Tibial artery (tissue), 4 donors: ENCODE results near the gene MCL1.
A peak's percentile ranks its signal among the peaks of the same experiment; 100 is the strongest.

ENCODE experiments used
- DNase-seq, 2 donors: peaks; one replicate each; pipeline ENCODE4 v3.0.0-alpha.2; 2019
- H3K27ac ChIP-seq, 2 donors: fragments of 200-600 bp; sonication (generic) in 1 of 2; 1 replicate in 1 of 2; 2 replicates in 1 of 2; pipeline ENCODE4 v1.5.1; 2018 to 2019; ENCODE audit warnings: mild to moderate bottlenecking in 1 of 2
- H3K27me3 ChIP-seq, 2 donors: fragments of 200-600 bp; sonication (generic) in 1 of 2; one replicate each; pipeline versions ENCODE4 v1.5.1 to v1.6.0; 2016 to 2019
- H3K36me3 ChIP-seq, 3 donors: fragments of 200-600 bp; sonication (generic) in 2 of 3; one replicate each; pipeline ENCODE4 v1.5.1; 2016 to 2019; ENCODE audit warnings: mild to moderate bottlenecking in 2 of 3
- H3K4me1 ChIP-seq, 4 donors: fragments of 200-600 bp; sonication (generic) in 2 of 4; 1 replicate in 3 of 4; 2 replicates in 1 of 4; pipeline ENCODE4 v1.5.1; 2016 to 2019
- H3K4me3 ChIP-seq, 2 donors: fragments of 200-600 bp; sonication (generic) in 1 of 2; 1 replicate in 1 of 2; 2 replicates in 1 of 2; pipeline ENCODE4 v1.5.1; 2018 to 2019; ENCODE audit warnings: mild to moderate bottlenecking in 2 of 2
- H3K9me3 ChIP-seq, 3 donors: fragments of 200-600 bp; sonication (generic) in 1 of 3; one replicate each; pipeline ENCODE4 v1.5.1; 2016 to 2019
- CTCF ChIP-seq, 2 experiments: fragments of 200-600 bp in 1 of 2; fragments of 450-650 bp in 1 of 2; IDR thresholded peaks; one replicate each; pipeline ENCODE4 v1.5.1; 2017 to 2019; ENCODE audit warnings: antibody characterized with exemption in 2 of 2, mild to moderate bottlenecking in 1 of 2, moderate library complexity in 1 of 2
- intact Hi-C: fragments of 100-400 bp; cut with DNase I; formaldehyde crosslinking; loops from one replicate; pipeline ENCODE4 v1.15.0; 2023; ENCODE audit warnings: low total_unique reads

The MCL1 gene

GRCh38 chr1:150578272-150579109 is 919 bp downstream of the MCL1 start:
- peaks cover 0 to 35% (median 19%) of the 10 kb centered on the region in 4 donors for H3K4me1 ChIP-seq
- no peaks in the 10 kb centered on the region for H3K27me3 ChIP-seq
- intact Hi-C loops = loop anchor here (2.0 to 5.0 kb wide), 2 partner anchors 18 to 44 kb away; no protein-coding TSS in a partner anchor
- H3K4me3 ChIP-seq = peak overlapping the region; percentile 93 to 97
- H3K9me3 ChIP-seq = no peaks in the 10 kb centered on the region
- H3K27ac ChIP-seq = peak overlapping the region; percentile 99
- no peak for TF ChIP-seq CTCF (IDR thresholded peaks at IDR 0.05)
- DNase-seq = peak; percentile 72 to 79
- peaks cover 47 to 56% (median 47%) of the 10 kb centered on the region in 3 donors for H3K36me3 ChIP-seq

GRCh38 chr1:150577557-150578271 is 1.7 kb downstream of the MCL1 start:
- DNase-seq = no peak
- no peaks in the 10 kb centered on the region for H3K27me3 ChIP-seq
- peak overlapping the region; percentile 93 to 97 for H3K4me3 ChIP-seq
- H3K4me1 ChIP-seq = peaks cover 0 to 43% (median 26%) of the 10 kb centered on the region in 4 donors
- peaks cover 55 to 63% (median 55%) of the 10 kb centered on the region in 3 donors for H3K36me3 ChIP-seq
- no peak for TF ChIP-seq CTCF (IDR thresholded peaks at IDR 0.05)
- peak overlapping the region; percentile 99 for H3K27ac ChIP-seq
- intact Hi-C loops = loop anchor here (2.0 to 5.0 kb wide), 2 partner anchors 17 to 45 kb away; no protein-coding TSS in a partner anchor
- H3K9me3 ChIP-seq = no peaks in the 10 kb centered on the region

GRCh38 chr1:150576794-150577556 is 2.4 kb downstream of the MCL1 start:
- intact Hi-C loops = loop anchor here (5.0 kb wide), 1 partner anchor 45 kb away; no protein-coding TSS in a partner anchor
- peaks cover 0 to 50% (median 34%) of the 10 kb centered on the region in 4 donors for H3K4me1 ChIP-seq
- no peak for DNase-seq
- H3K9me3 ChIP-seq = no peaks in the 10 kb centered on the region
- H3K27me3 ChIP-seq = no peaks in the 10 kb centered on the region
- H3K36me3 ChIP-seq = peaks cover 62 to 71% (median 62%) of the 10 kb centered on the region in 3 donors
- peak overlapping the region; percentile 93 to 97 for H3K4me3 ChIP-seq
- H3K27ac ChIP-seq = peak overlapping the region; percentile 99
- TF ChIP-seq CTCF (IDR thresholded peaks at IDR 0.05) = no peak

GRCh38 chr1:150576367-150576711 is 3.1 kb downstream of the MCL1 start:
- no peaks in the 10 kb centered on the region for H3K27me3 ChIP-seq
- peaks cover 0 to 55% (median 39%) of the 10 kb centered on the region in 4 donors for H3K4me1 ChIP-seq
- no peaks in the 10 kb centered on the region for H3K9me3 ChIP-seq
- intact Hi-C loops = loop anchor here (5.0 kb wide), 1 partner anchor 46 kb away; no protein-coding TSS in a partner anchor
- H3K36me3 ChIP-seq = peaks cover 63 to 77% (median 63%) of the 10 kb centered on the region in 3 donors
- no peak for DNase-seq
- no peak for TF ChIP-seq CTCF (IDR thresholded peaks at IDR 0.05)
- H3K4me3 ChIP-seq = peak overlapping the region; percentile 93 to 97
- H3K27ac ChIP-seq = peak overlapping the region; percentile 99
